K562 (cell line): ENCODE data around the gene RNASE8. TPM values are rescaled to one million over a fixed set of nuclear protein-coding genes. Genes with fewer than 3 reads are reported as not detected.

Experiments used
- BDP1 ChIP-seq: IDR thresholded peaks from 3 replicates; pipeline ENCODE4 v1.6.1; 2011; ENCODE audit not compliant: insufficient read length, insufficient read depth
- POLR2AphosphoS5 ChIP-seq: IDR thresholded peaks from 2 replicates; pipeline ENCODE4 v1.6.1; 2011; ENCODE audit warnings: mild to moderate bottlenecking, low read depth, low read length, moderate library complexity; ENCODE audit not compliant: control insufficient read depth, insufficient read depth
- polyA plus RNA-seq, 8 experiments: library from polyadenylated mRNA; depleted of rRNA in 4 of 8; stranded (reverse) in 5 of 8; unstranded in 3 of 8; fragments of >200 nt; fragmentation: Nextera tagmentation in 2 of 8; fragmentation: Illumina TruSeq in 1 of 8; extraction: Ambion mirVana in 2 of 8; extraction: Trizol in 1 of 8; gene quantifications; 2 replicates each; pipeline versions ENCODE4 v1.2.1 to v1.2.3, GENCODE V29; 2011 to 2014; ENCODE audit warnings: inconsistent platforms in 1 of 8, missing spikeins in 1 of 8
- total RNA-seq, 7 experiments: library from RNA; depleted of rRNA in 6 of 7; stranded (reverse); fragments of >200 nt in 6 of 7; fragmentation: Illumina TruSeq in 2 of 7; extraction: Trizol in 2 of 7; gene quantifications; 2 replicates each; pipeline versions ENCODE4 v1.2.1 to v1.2.3, GENCODE V29; 2011 to 2021; ENCODE audit warnings: low replicate concordance in 1 of 7
- TF ChIP-seq, protein P1 (sequence below), 2 experiments: fragments of 450-650 bp; formaldehyde crosslinking in 1 of 2; IDR thresholded peaks; 2 replicates each; pipeline versions ENCODE4 v1.4.0 to v1.6.1; 2014 to 2020; ENCODE audit warnings: mild to moderate bottlenecking in 2 of 2, borderline replicate concordance in 1 of 2, low read depth in 1 of 2

The RNASE8 gene
- total and polyA plus RNA-seq, 9 of the 15 experiments (the other 6 are each of a cell fraction or from before 2014, with no cell fraction given): not detected

DNA sequence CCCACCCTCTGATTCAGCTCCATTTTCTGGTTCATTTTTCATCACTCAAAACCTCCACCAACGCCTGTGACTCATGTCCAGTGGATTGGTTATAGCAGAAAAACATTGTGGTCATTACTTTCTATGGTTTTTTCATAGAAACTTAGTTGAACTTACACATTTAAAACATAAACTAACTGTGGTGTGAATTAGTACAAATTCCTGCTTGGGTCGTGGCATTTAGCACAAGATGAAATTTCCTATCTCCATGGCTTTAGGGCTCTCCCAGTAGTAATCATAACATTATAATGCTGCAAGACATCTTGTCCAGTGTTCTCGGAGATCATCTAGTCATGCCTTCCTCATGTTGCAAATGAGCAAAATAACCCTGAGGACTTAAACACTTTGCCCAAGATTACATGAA, 8.3 kb upstream of the RNASE8 start (continued):
- TF ChIP-seq, protein P1, sequence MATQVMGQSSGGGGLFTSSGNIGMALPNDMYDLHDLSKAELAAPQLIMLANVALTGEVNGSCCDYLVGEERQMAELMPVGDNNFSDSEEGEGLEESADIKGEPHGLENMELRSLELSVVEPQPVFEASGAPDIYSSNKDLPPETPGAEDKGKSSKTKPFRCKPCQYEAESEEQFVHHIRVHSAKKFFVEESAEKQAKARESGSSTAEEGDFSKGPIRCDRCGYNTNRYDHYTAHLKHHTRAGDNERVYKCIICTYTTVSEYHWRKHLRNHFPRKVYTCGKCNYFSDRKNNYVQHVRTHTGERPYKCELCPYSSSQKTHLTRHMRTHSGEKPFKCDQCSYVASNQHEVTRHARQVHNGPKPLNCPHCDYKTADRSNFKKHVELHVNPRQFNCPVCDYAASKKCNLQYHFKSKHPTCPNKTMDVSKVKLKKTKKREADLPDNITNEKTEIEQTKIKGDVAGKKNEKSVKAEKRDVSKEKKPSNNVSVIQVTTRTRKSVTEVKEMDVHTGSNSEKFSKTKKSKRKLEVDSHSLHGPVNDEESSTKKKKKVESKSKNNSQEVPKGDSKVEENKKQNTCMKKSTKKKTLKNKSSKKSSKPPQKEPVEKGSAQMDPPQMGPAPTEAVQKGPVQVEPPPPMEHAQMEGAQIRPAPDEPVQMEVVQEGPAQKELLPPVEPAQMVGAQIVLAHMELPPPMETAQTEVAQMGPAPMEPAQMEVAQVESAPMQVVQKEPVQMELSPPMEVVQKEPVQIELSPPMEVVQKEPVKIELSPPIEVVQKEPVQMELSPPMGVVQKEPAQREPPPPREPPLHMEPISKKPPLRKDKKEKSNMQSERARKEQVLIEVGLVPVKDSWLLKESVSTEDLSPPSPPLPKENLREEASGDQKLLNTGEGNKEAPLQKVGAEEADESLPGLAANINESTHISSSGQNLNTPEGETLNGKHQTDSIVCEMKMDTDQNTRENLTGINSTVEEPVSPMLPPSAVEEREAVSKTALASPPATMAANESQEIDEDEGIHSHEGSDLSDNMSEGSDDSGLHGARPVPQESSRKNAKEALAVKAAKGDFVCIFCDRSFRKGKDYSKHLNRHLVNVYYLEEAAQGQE (IDR thresholded peaks at IDR 0.05; ENCODE audit: borderline replicate concordance): peak; percentile 37; the same call in 1 of the 2 replicates
- TF ChIP-seq, protein P1 (CRISPR knock-in tag; IDR thresholded peaks at IDR 0.05; ENCODE audit: low read depth): no peak
- TF ChIP-seq POLR2AphosphoS5: no peak
- TF ChIP-seq BDP1: no peak
- TF ChIP-seq, all 486 proteins: peak for 5
